GM12878 (cell line): ENCODE measurements around the gene ATXN7L1. TPM values are rescaled to one million over a fixed set of nuclear protein-coding genes. Genes with fewer than 3 reads are reported as not detected.

Experiments
- ATAC-seq: fragments of 200-7000 bp; cut with Tn5 transposase; 3 replicates; pipeline ENCODE4 v1.9.1; 2020; ENCODE audit warnings: mild to moderate bottlenecking, moderate library complexity
- BruUV-seq: library from RNA; stranded (reverse); fragments of 400-500 nt; replicated peaks from 2 replicates; lab custom pipeline; 2021; lab: Mats Ljungman, UMichigan
- CTCF ChIA-PET: fragments of 300-600 bp; sonication (Branson Sonifier 250); formaldehyde crosslinking; extraction: SDS; loops from one replicate; lab custom pipeline; 2021; ENCODE audit warnings: inconsistent platforms; lab: Yijun Ruan, JAX
- POLR2A ChIA-PET: fragments of 350-600 bp; formaldehyde crosslinking; extraction: SDS; loops from one replicate; lab custom pipeline; 2021; ENCODE audit warnings: inconsistent platforms; lab: Charles Lee
- RAD21 ChIA-PET: fragments of 300-600 bp; sonication (Branson Sonifier 250); formaldehyde crosslinking; loops from one replicate; lab custom pipeline; 2023; ENCODE audit warnings: antibody characterized with exemption; ENCODE audit not compliant: unreplicated experiment; lab: Charles Lee
- SMC1A ChIA-PET: fragments of 300-600 bp; sonication (Branson Sonifier 250); formaldehyde crosslinking; loops from one replicate; lab custom pipeline; 2023; ENCODE audit not compliant: unreplicated experiment, uncharacterized antibody; lab: Charles Lee
- DNase-seq: peaks from one replicate; pipeline ENCODE4 v3.0.0-alpha.2; 2011; ENCODE audit warnings: low read depth, low spot score
- FAIRE-seq: peaks from 3 replicates; lab custom pipeline; 2011; peaks lifted over from hg19 to GRCh38; lab: Jason Lieb, UNC
- H2AFZ ChIP-seq: 2 replicates; pipeline ENCODE4 v1.6.0; 2011; ENCODE audit warnings: low read depth, low read length, control low read depth; ENCODE audit not compliant: control insufficient read depth
- H3K27ac ChIP-seq: 2 replicates; pipeline ENCODE4 v1.5.1; 2011; ENCODE audit warnings: control low read depth; ENCODE audit not compliant: control insufficient read depth, insufficient read depth
- H3K27me3 ChIP-seq, 2 experiments: replicated peaks in 1 of 2; 2 replicates each; pipeline versions ENCODE4 v1.6.0 to v1.6.1; 2011; ENCODE audit warnings: low read length in 1 of 2; ENCODE audit not compliant: control insufficient read depth in 2 of 2, insufficient read depth in 2 of 2
- H3K36me3 ChIP-seq, 2 experiments: 2 replicates each; pipeline ENCODE4 v1.5.1; 2011; ENCODE audit warnings: low read length in 1 of 2; ENCODE audit not compliant: control insufficient read depth in 2 of 2, insufficient read depth in 2 of 2
- H3K4me1 ChIP-seq: 2 replicates; pipeline ENCODE4 v1.6.1; 2011; ENCODE audit warnings: mild to moderate bottlenecking, low read length, moderate library complexity, mixed read lengths; ENCODE audit not compliant: control insufficient read depth, insufficient read depth
- H3K4me2 ChIP-seq: 2 replicates; pipeline ENCODE4 v1.6.0; 2011; ENCODE audit warnings: control low read depth; ENCODE audit not compliant: control insufficient read depth, insufficient read depth
- H3K4me3 ChIP-seq: fragments of 200-600 bp; sonication (generic); 2 replicates; pipeline ENCODE4 v1.5.1; 2016
- H3K79me2 ChIP-seq: 2 replicates; pipeline ENCODE4 v1.6.0; 2011; ENCODE audit warnings: low read length; ENCODE audit not compliant: control insufficient read depth, insufficient read depth
- H3K9ac ChIP-seq: 2 replicates; pipeline ENCODE4 v1.8.0; 2011; ENCODE audit warnings: low read length, control low read depth, mixed read lengths; ENCODE audit not compliant: control insufficient read depth, insufficient read depth
- H3K9me3 ChIP-seq: replicated peaks from 3 replicates; pipeline ENCODE4 v1.5.1; 2011; ENCODE audit warnings: mild to moderate bottlenecking, low read length; ENCODE audit not compliant: control insufficient read depth, insufficient read depth
- H4K20me1 ChIP-seq: 2 replicates; pipeline ENCODE4 v1.6.0; 2011; ENCODE audit not compliant: control insufficient read depth, insufficient read depth
- CEBPB ChIP-seq, 2 experiments: fragments of 150-350 bp in 1 of 2; IDR thresholded peaks; 2 replicates each; pipeline ENCODE4 v1.6.1; 2012 to 2014; ENCODE audit warnings: low read depth in 2 of 2, low read length in 2 of 2, borderline replicate concordance in 1 of 2, inconsistent platforms in 1 of 2
- CUX1 ChIP-seq: IDR thresholded peaks from 2 replicates; pipeline ENCODE4 v1.6.1; 2012; ENCODE audit warnings: improper control_type of control experiment, low read depth, low read length; ENCODE audit not compliant: insufficient replicate concordance
- ESRRA ChIP-seq: IDR thresholded peaks from 2 replicates; pipeline ENCODE4 v1.6.1; 2012; ENCODE audit warnings: mild to moderate bottlenecking, low read length, improper control_type of control experiment
- RAD51 ChIP-seq: fragments of 450-650 bp; IDR thresholded peaks from 2 replicates; pipeline ENCODE4 v1.6.1; 2016; ENCODE audit warnings: moderate library complexity, mild to moderate bottlenecking, inconsistent platforms
- RFX5 ChIP-seq: IDR thresholded peaks from 2 replicates; pipeline ENCODE4 v1.6.1; 2011; ENCODE audit warnings: low read depth, low read length, improper control_type of control experiment
- RUNX3 ChIP-seq: IDR thresholded peaks from 2 replicates; pipeline ENCODE4 v1.6.1; 2012; ENCODE audit warnings: low read length, inconsistent platforms
- SMC3 ChIP-seq: IDR thresholded peaks from 2 replicates; pipeline ENCODE4 v1.6.1; 2011; ENCODE audit warnings: low read length, improper control_type of control experiment, borderline replicate concordance
- TCF12 ChIP-seq: IDR thresholded peaks from 2 replicates; pipeline ENCODE4 v1.6.1; 2011; ENCODE audit warnings: low read depth, mild to moderate bottlenecking, low read length
- WGBS: methylation state at CpG from one replicate; pipeline ENCODE4 v1.1.6; 2016; ENCODE audit warnings: low lambda C conversion rate; ENCODE audit not compliant: insufficient replicate concordance, insufficient coverage; ENCODE audit errors: missing lambda C conversion rate; 5-methylcytosine and 5-hydroxymethylcytosine counted together
- in situ Hi-C: fragments of 300-500 bp; cut with MboI; formaldehyde crosslinking; loops from 9 replicates; pipeline ENCODE4 v1.14.3; 2018; ENCODE audit warnings: mixed read lengths
- intact Hi-C: fragments of 100-400 bp; cut with micrococcal nuclease; formaldehyde crosslinking; loops from one replicate; pipeline ENCODE4 v1.14.2; 2022; ENCODE audit not compliant: unreplicated experiment
- polyA plus RNA-seq, 11 experiments: library from polyadenylated mRNA; depleted of rRNA in 4 of 11; unstranded in 6 of 11; stranded (reverse) in 5 of 11; fragments of >200 nt; fragmentation: Nextera tagmentation in 4 of 11; fragmentation: Illumina TruSeq in 1 of 11; extraction: Ambion mirVana in 4 of 11; extraction: Trizol in 1 of 11; gene quantifications; 1 replicate in 1 of 11; 2 replicates in 10 of 11; pipeline versions ENCODE4 v1.2.1 to v1.2.3, GENCODE V29; 2011 to 2016; ENCODE audit warnings: inconsistent platforms in 2 of 11, missing spikeins in 2 of 11, low read depth in 1 of 11
- total RNA-seq, 4 experiments: library from RNA; depleted of rRNA in 3 of 4; stranded (reverse); fragments of >200 nt in 3 of 4; fragmentation: Illumina TruSeq in 1 of 4; extraction: Trizol in 1 of 4; gene quantifications; 2 replicates each; pipeline versions ENCODE4 v1.2.1 to v1.2.3, GENCODE V29; 2013 to 2021

ATXN7L1 gene
- total and polyA plus RNA-seq, 10 of the 15 experiments (the other 5 are each of a cell fraction or from before 2014, with no cell fraction given): 0.40 to 2.9 (median 1.2) TPM

- TF ChIP-seq SMC3: no peak
- TF ChIP-seq RUNX3: no peak
- TF ChIP-seq CUX1: no peak
- no peak for TF ChIP-seq ESRRA
- TF ChIP-seq RAD51: no peak
- TF ChIP-seq CEBPB (IDR thresholded peaks at IDR 0.05; ENCODE audit: borderline replicate concordance in 1 of 2, low read depth in 2 of 2, low read length in 2 of 2): no peak
- no peak for TF ChIP-seq TCF12
- no peak for TF ChIP-seq RFX5
- Histone ChIP-seq H2AFZ (no peak overlapping the region), H3K4me1 (no peaks in the 10 kb centered on the region), H3K27me3 (peaks cover 8 to 10% of the 10 kb centered on the region in 2 experiments; a peak in 3 of 4 replicates), H3K4me3 (no peak overlapping the region), H4K20me1 (no peaks in the 10 kb centered on the region), H3K4me2 (no peak overlapping the region), H3K27ac (no peak overlapping the region), H3K9ac (no peak overlapping the region), H3K36me3 (no peaks in the 10 kb centered on the region), H3K79me2 (no peaks in the 10 kb centered on the region), H3K9me3 (no peaks in the 10 kb centered on the region)
- WGBS: 58% methylated on average over 4 of the region's 6 CpGs
- ATAC-seq (no peak), DNase-seq (no peak), FAIRE-seq (no peak)
- ChIA-PET RAD21 (no interaction called here), CTCF (interaction anchor here (2.0 kb wide), 1 partner anchor 114 kb away, joined by 6 read pairs; no protein-coding TSS in a partner anchor), SMC1A (no interaction called here), POLR2A (interaction anchor here (0.6 kb wide), 1 partner anchor 20 kb away, joined by 7 read pairs; no protein-coding TSS in a partner anchor)
- in situ Hi-C loops (no loop called here), intact Hi-C loops (no loop called here)
- BruUV-seq: no TSS peak
These were observed 2.3 kb downstream of the ATXN7L1 start for GRCh38 chr7:105874055-105874454.
